ENCODE results near the gene PCYT2. TPM values are rescaled to one million over a fixed set of nuclear protein-coding genes. Genes with fewer than 3 reads are reported as not detected.

The PCYT2 gene
- total and polyA plus RNA-seq, 10 of the 15 experiments (the other 5 are each of a cell fraction or from before 2014, with no cell fraction given), result 0.63 to 72.0 (median 45.0) TPM

DNA sequence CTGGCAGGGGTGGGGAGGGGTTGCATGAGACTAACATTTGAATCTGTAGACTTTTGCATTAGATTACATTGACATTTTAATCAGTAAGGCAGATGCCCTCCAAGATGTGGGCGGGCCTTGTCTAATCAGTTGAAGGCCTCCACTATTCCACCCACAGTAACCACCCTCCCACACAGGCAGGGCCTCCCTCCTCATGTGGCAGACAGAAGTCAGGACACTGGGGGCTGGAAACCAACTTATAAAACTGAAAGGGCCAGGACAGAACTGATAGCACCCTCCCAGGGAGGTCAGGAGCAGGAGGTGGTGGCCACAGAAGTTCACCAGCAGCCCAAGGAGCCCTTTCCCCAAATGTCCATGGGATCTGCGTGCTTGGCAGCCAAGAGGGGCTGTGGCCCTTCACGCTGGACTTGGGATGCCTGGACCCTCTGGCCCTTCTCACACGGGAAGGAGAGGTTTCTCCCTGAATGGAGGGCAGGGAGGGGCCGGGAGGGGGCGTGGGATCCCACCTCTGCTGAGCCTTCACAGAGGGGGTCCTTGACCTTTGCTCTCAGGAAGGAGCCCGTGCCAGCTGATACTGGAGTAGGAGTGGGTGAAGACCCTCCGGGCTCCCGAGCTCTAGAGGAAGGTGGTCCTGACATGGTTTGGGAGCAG is 21.3 kb upstream of the PCYT2 start:
- no peak overlapping the region for H3K9ac ChIP-seq (ENCODE audit: control insufficient read depth, insufficient read depth, low read length)
- in situ Hi-C loops (cut with MboI) (no loop called here), intact Hi-C loops (cut with micrococcal nuclease; ENCODE audit: unreplicated experiment) (no loop called here)
- RAD21 ChIA-PET (ENCODE audit: unreplicated experiment), result no interaction called here
- no peak overlapping the region for H3K27ac ChIP-seq (ENCODE audit: control insufficient read depth, insufficient read depth)
- no peak overlapping the region for H3K4me2 ChIP-seq (ENCODE audit: control insufficient read depth, insufficient read depth)
- H4K20me1 ChIP-seq (ENCODE audit: control insufficient read depth, insufficient read depth), result no peaks in the 10 kb centered on the region
- no peak for ATAC-seq
- no peak overlapping the region for H2AFZ ChIP-seq (ENCODE audit: control insufficient read depth, low read depth, low read length)
- H3K79me2 ChIP-seq (ENCODE audit: control insufficient read depth, insufficient read depth, low read length), result peaks cover 10% of the 10 kb centered on the region
- no peak for FAIRE-seq
- BruUV-seq (replicated peaks), result no TSS peak
- no peak overlapping the region for H3K4me3 ChIP-seq
- peaks cover 0 to 2% of the 10 kb centered on the region in 2 experiments; a peak in 1 of 4 replicates for H3K36me3 ChIP-seq (ENCODE audit: control insufficient read depth in 2 of 2, insufficient read depth in 2 of 2, low read length in 1 of 2)
- POLR2A ChIA-PET, result no interaction called here
- SMC1A ChIA-PET (ENCODE audit: uncharacterized antibody, unreplicated experiment), result no interaction called here
- no peaks in the 10 kb centered on the region for H3K27me3 ChIP-seq (replicated peaks in 1 of 2; ENCODE audit: control insufficient read depth in 2 of 2, insufficient read depth in 2 of 2, low read length in 1 of 2)
- peaks cover 17% of the 10 kb centered on the region for H3K4me1 ChIP-seq (ENCODE audit: control insufficient read depth, insufficient read depth, low read length)
- TF ChIP-seq RUNX3 (IDR thresholded peaks at IDR 0.05; ENCODE audit: low read length) (0 out of 2 replicates have a peak, but pooled peaks have one; percentile 6), SMAD5 (IDR thresholded peaks at IDR 0.05; ENCODE audit: low read depth) (no peak)
- DNase-seq (ENCODE audit: low read depth, low spot score), result no peak
- 69% methylated on average over 9 of the region's 9 CpGs for WGBS (ENCODE audit: insufficient coverage, insufficient replicate concordance, low lambda C conversion rate, missing lambda C conversion rate)
- no peaks in the 10 kb centered on the region for H3K9me3 ChIP-seq (replicated peaks; ENCODE audit: control insufficient read depth, insufficient read depth, low read length)
- CTCF ChIA-PET, result no interaction called here

DNA sequence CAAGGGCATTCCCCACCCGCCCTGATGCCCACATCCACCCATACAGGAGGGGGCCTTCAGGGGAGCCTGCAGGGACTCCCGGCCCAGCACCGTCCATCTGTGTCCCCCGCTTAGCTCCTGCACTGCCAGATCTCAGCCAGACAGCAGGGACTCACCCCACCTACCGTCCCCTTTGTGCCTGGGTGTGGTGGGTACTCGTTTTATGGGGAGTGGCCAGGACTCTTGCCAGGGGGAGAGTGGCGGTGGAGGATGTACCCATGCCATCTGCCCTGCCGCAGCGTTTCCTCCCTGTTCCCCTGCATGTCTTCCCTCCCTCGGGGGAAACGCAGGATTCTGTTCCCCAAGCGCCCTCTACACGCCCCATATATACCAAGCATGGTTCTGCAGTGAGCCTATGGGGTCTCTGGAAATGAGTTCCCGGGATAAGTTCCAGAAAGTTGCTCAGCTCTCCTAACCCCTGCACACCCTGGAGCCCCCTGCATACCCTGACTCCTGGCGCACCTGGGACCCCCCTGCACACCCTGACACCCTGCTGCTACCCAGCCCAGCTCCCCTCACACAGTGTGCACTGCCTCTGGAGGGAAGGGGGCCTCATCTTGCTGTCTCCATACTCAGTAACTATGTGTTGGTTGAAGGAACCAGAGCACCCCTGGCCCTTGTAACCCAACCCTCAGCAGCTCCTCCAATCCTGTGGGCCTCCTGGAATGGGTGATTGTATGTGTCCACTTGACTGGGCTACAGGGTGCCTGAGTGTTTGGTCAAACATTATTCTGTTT is 20.5 kb upstream of the PCYT2 start:
- Histone ChIP-seq H3K79me2 (ENCODE audit: control insufficient read depth, insufficient read depth, low read length) (peaks cover 11% of the 10 kb centered on the region), H3K27ac (ENCODE audit: control insufficient read depth, insufficient read depth) (no peak overlapping the region), H3K4me1 (ENCODE audit: control insufficient read depth, insufficient read depth, low read length) (peaks cover 17% of the 10 kb centered on the region), H3K36me3 (ENCODE audit: control insufficient read depth in 2 of 2, insufficient read depth in 2 of 2, low read length in 1 of 2) (peaks cover 0 to 2% of the 10 kb centered on the region in 2 experiments; a peak in 1 of 4 replicates), H3K4me2 (ENCODE audit: control insufficient read depth, insufficient read depth) (no peak overlapping the region), H3K9me3 (replicated peaks; ENCODE audit: control insufficient read depth, insufficient read depth, low read length) (no peaks in the 10 kb centered on the region), H3K4me3 (no peak overlapping the region), H3K9ac (ENCODE audit: control insufficient read depth, insufficient read depth, low read length) (no peak overlapping the region), H4K20me1 (ENCODE audit: control insufficient read depth, insufficient read depth) (no peaks in the 10 kb centered on the region), H2AFZ (ENCODE audit: control insufficient read depth, low read depth, low read length) (no peak overlapping the region), H3K27me3 (replicated peaks in 1 of 2; ENCODE audit: control insufficient read depth in 2 of 2, insufficient read depth in 2 of 2, low read length in 1 of 2) (no peaks in the 10 kb centered on the region)
- DNase-seq (ENCODE audit: low read depth, low spot score), result no peak
- ChIA-PET POLR2A (interaction anchor here (0.6 kb wide), 1 partner anchor 277 kb away, joined by 3 read pairs; no protein-coding TSS in a partner anchor), RAD21 (ENCODE audit: unreplicated experiment) (no interaction called here), CTCF (no interaction called here), SMC1A (ENCODE audit: uncharacterized antibody, unreplicated experiment) (no interaction called here)
- no peak for TF ChIP-seq CHD4 (IDR thresholded peaks at IDR 0.05)
- TF ChIP-seq POLR2A (IDR thresholded peaks at IDR 0.05; ENCODE audit: low read depth, low read length), result peak; percentile 45; the same call in 1 of the 2 replicates
- no TSS peak for BruUV-seq (replicated peaks)
- WGBS (ENCODE audit: insufficient coverage, insufficient replicate concordance, low lambda C conversion rate, missing lambda C conversion rate), result 7% methylated on average over 15 of the region's 15 CpGs
- intact Hi-C loops (cut with micrococcal nuclease; ENCODE audit: unreplicated experiment), result no loop called here
- no peak for ATAC-seq
- in situ Hi-C loops (cut with MboI), result no loop called here
- FAIRE-seq, result no peak

Measured in GM12878 (cell line).